Ovary (tissue), 3 donors: ENCODE measurements around the gene WFDC12.

Experiments used
- EP300 ChIP-seq: sonication (generic); formaldehyde crosslinking; IDR thresholded peaks from one replicate; pipeline ENCODE4 v1.6.1; 2017; ENCODE audit warnings: antibody characterized with exemption
- POLR2A ChIP-seq: fragments of 450-650 bp; IDR thresholded peaks from one replicate; pipeline ENCODE4 v1.6.1; 2017; ENCODE audit warnings: antibody characterized with exemption, mild to moderate bottlenecking, moderate library complexity
- TF ChIP-seq, protein P1 (sequence below), 3 donors: fragments of 450-650 bp in 2 of 3; fragments of 200-600 bp in 1 of 3; IDR thresholded peaks; one replicate each; pipeline versions ENCODE4 v1.5.1 to v1.8.0; 2016 to 2022; ENCODE audit warnings: antibody characterized with exemption in 3 of 3, mild to moderate bottlenecking in 1 of 3
- donor health status: DM: no; HTN: no; CAD: no.

GRCh38 chr20:45118028-45118427, 6.2 kb downstream of the WFDC12 start:
- TF ChIP-seq POLR2A, result no peak
- TF ChIP-seq, protein P1, sequence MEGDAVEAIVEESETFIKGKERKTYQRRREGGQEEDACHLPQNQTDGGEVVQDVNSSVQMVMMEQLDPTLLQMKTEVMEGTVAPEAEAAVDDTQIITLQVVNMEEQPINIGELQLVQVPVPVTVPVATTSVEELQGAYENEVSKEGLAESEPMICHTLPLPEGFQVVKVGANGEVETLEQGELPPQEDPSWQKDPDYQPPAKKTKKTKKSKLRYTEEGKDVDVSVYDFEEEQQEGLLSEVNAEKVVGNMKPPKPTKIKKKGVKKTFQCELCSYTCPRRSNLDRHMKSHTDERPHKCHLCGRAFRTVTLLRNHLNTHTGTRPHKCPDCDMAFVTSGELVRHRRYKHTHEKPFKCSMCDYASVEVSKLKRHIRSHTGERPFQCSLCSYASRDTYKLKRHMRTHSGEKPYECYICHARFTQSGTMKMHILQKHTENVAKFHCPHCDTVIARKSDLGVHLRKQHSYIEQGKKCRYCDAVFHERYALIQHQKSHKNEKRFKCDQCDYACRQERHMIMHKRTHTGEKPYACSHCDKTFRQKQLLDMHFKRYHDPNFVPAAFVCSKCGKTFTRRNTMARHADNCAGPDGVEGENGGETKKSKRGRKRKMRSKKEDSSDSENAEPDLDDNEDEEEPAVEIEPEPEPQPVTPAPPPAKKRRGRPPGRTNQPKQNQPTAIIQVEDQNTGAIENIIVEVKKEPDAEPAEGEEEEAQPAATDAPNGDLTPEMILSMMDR (IDR thresholded peaks at IDR 0.05), result no peak
- no peak for TF ChIP-seq EP300
